GM12891 (cell line): ENCODE data around the gene KCNA10.

Experiments used
- PAX5 ChIP-seq: IDR thresholded peaks from 2 replicates; pipeline ENCODE4 v1.6.1; 2011; ENCODE audit warnings: low read length, moderate library complexity, mild to moderate bottlenecking; ENCODE audit not compliant: insufficient read depth, severe bottlenecking
- POLR2A ChIP-seq: IDR thresholded peaks from 2 replicates; pipeline ENCODE4 v1.6.1; 2011; ENCODE audit warnings: low read depth, low read length, control low read depth
- POLR2AphosphoS5 ChIP-seq: IDR thresholded peaks from 2 replicates; pipeline ENCODE4 v1.6.1; 2011; ENCODE audit warnings: low read depth, low read length, control low read depth
- POU2F2 ChIP-seq: IDR thresholded peaks from 2 replicates; pipeline ENCODE4 v1.6.1; 2011; ENCODE audit warnings: low read depth, mild to moderate bottlenecking, control low read depth, low read length, moderate library complexity
- SPI1 ChIP-seq: IDR thresholded peaks from 2 replicates; pipeline ENCODE4 v1.6.1; 2011; ENCODE audit warnings: low read depth, low read length, control low read depth
- TAF1 ChIP-seq: IDR thresholded peaks from 2 replicates; pipeline ENCODE4 v1.6.1; 2011; ENCODE audit warnings: low read depth, low read length, control low read depth

DNA sequence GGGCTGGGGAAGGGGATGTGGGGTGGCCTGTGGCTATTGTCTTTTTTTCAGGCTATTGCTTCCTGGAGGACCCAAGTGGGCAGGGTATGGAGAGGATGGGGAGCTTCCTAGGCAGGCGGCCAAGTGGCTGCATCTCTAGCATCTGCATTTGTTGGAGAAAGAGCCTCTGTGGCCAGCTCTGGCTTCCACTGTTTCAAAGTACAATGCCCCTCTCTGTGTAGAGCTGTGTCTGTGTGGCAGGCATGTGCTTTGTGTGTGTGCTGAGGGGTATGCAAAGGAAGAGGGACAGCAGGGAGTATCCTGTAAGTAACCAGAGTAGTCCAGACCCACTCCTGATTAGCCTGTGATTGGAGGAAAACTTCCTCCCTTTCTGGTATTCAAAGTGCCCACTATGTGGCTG lies 46.6 kb upstream of the KCNA10 start:
- TF ChIP-seq TAF1 = no peak
- no peak for TF ChIP-seq POLR2A
- TF ChIP-seq POLR2AphosphoS5 = no peak
- no peak for TF ChIP-seq POU2F2
- TF ChIP-seq SPI1 = no peak
- TF ChIP-seq PAX5 = no peak
